Upper lobe of right lung (tissue), 1 donor: ENCODE results near the gene GPLD1. TPM values are rescaled to one million over a fixed set of nuclear protein-coding genes. Genes with fewer than 3 reads are reported as not detected.
A peak's percentile ranks its signal among the peaks of the same experiment; 100 is the strongest.

Source experiments
- ATAC-seq: fragments of 200-7000 bp; cut with Tn5 transposase; one replicate; pipeline ENCODE4 v1.9.1; 2020; ENCODE audit warnings: mild to moderate bottlenecking, moderate library complexity
- DNase-seq: peaks from one replicate; pipeline ENCODE4 v3.0.0-alpha.2; 2020
- H3K27ac ChIP-seq: fragments of 200-600 bp; one replicate; pipeline ENCODE4 v1.8.0; 2022
- H3K27me3 ChIP-seq: fragments of 200-600 bp; one replicate; pipeline ENCODE4 v1.8.0; 2022; ENCODE audit warnings: mild to moderate bottlenecking
- H3K36me3 ChIP-seq: fragments of 200-600 bp; one replicate; pipeline ENCODE4 v1.8.0; 2022
- H3K4me1 ChIP-seq: fragments of 200-600 bp; one replicate; pipeline ENCODE4 v1.8.0; 2022
- H3K4me3 ChIP-seq: fragments of 200-600 bp; one replicate; pipeline ENCODE4 v1.8.0; 2022; ENCODE audit warnings: mild to moderate bottlenecking
- H3K9me3 ChIP-seq: fragments of 200-600 bp; one replicate; pipeline ENCODE4 v1.8.0; 2022
- intact Hi-C: fragments of 100-400 bp; cut with DNase I; formaldehyde crosslinking; loops from one replicate; pipeline ENCODE4 v1.11.0; 2022
- total RNA-seq: library from RNA; stranded (reverse); fragmentation: NEBNext Ultra II Directional; extraction: Animal tissue kit (Norgen Biotek cat#: 25700); gene quantifications from one replicate; pipeline ENCODE4 v1.2.1, GENCODE V29; 2021
- TF ChIP-seq, protein P1 (sequence below): fragments of 200-600 bp; IDR thresholded peaks from one replicate; pipeline ENCODE4 v1.8.0; 2022; ENCODE audit warnings: antibody characterized with exemption
- donor health status: DM: no; HTN: yes; CAD: no; lungs with severe emphysema.

Gene GPLD1
- total RNA-seq, 1 donor from 2014 or later, result 3.1 TPM

DNA sequence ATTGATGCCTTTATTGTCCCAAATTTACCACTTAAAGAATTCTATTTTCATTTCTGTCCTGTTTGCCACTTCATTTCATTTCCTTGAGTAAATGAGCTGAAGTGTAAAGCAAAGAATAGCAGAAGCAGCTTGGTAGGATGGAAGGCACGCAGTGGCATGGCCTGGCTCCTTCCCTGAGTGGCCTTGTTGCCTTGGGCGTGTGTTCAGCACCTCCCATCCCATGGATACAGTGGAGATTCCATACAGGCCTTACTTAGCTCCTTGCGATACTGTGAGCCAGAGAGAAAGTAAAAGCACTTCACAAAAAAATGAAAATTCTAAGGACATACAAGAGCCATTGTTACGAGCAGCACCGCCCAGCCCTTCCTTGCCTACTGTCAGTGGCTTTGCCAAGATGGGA lies 45.0 kb upstream of the GPLD1 start:
- DNase-seq (no peak), ATAC-seq (peak; percentile 78)
- TF ChIP-seq, protein P1, sequence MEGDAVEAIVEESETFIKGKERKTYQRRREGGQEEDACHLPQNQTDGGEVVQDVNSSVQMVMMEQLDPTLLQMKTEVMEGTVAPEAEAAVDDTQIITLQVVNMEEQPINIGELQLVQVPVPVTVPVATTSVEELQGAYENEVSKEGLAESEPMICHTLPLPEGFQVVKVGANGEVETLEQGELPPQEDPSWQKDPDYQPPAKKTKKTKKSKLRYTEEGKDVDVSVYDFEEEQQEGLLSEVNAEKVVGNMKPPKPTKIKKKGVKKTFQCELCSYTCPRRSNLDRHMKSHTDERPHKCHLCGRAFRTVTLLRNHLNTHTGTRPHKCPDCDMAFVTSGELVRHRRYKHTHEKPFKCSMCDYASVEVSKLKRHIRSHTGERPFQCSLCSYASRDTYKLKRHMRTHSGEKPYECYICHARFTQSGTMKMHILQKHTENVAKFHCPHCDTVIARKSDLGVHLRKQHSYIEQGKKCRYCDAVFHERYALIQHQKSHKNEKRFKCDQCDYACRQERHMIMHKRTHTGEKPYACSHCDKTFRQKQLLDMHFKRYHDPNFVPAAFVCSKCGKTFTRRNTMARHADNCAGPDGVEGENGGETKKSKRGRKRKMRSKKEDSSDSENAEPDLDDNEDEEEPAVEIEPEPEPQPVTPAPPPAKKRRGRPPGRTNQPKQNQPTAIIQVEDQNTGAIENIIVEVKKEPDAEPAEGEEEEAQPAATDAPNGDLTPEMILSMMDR, result no peak
- Histone ChIP-seq H3K9me3 (no peaks in the 10 kb centered on the region), H3K4me3 (no peak overlapping the region), H3K4me1 (no peaks in the 10 kb centered on the region), H3K27me3 (no peaks in the 10 kb centered on the region), H3K36me3 (peaks cover 24% of the 10 kb centered on the region), H3K27ac (no peak overlapping the region)
- intact Hi-C loops, result no loop called here

DNA sequence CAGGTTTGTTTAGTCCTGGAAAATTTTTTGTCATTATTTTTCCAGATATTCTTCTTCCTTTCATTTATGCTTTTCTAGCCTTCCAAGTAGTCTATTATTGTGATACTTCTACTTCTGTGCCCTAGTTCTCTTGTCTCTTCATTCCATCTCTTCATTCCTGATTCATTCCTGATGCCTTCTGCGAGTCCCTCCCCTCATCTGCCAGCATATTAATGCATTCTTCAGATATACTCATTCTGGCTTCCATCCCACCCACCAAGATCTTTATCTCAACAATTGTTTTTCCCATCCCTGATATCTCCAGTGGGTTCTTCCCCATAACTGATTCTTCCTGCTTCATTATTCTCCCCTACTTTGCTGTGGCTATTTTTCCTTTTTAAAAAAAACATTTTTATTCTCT lies 40.6 kb upstream of the GPLD1 start:
- ATAC-seq (no peak), DNase-seq (no peak)
- no peaks in the 10 kb centered on the region for H3K9me3 ChIP-seq
- no peak overlapping the region for H3K27ac ChIP-seq
- H3K4me1 ChIP-seq, result no peaks in the 10 kb centered on the region
- TF ChIP-seq, protein P1, result no peak
- H3K4me3 ChIP-seq, result no peak overlapping the region
- intact Hi-C loops, result no loop called here
- no peaks in the 10 kb centered on the region for H3K27me3 ChIP-seq
- peaks cover 24% of the 10 kb centered on the region for H3K36me3 ChIP-seq

DNA sequence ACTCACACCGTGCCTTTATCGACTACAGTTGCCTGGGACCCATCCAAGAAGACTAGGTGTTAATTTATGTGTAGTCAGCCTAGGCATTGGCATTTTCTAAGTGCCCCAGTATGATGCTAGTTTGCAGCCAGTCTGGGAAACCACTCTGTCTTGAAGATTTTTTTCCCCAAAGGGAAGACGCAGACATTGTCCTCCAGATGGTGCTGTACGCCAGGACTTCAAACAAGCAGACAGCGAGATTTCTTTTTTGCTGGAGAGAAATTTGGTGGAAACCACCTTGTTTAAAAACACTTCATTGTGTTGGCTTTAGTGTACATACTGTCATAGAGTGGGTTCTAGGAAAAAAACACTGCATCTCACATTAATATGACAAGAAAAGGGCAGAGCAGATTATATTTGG lies 35.4 kb upstream of the GPLD1 start:
- intact Hi-C loops, result no loop called here
- Histone ChIP-seq H3K9me3 (no peaks in the 10 kb centered on the region), H3K36me3 (peaks cover under 1% of the 10 kb centered on the region), H3K4me1 (no peaks in the 10 kb centered on the region), H3K27me3 (no peaks in the 10 kb centered on the region), H3K27ac (no peak overlapping the region), H3K4me3 (no peak overlapping the region)
- TF ChIP-seq, protein P1, result no peak
- no peak for DNase-seq
- no peak for ATAC-seq

DNA sequence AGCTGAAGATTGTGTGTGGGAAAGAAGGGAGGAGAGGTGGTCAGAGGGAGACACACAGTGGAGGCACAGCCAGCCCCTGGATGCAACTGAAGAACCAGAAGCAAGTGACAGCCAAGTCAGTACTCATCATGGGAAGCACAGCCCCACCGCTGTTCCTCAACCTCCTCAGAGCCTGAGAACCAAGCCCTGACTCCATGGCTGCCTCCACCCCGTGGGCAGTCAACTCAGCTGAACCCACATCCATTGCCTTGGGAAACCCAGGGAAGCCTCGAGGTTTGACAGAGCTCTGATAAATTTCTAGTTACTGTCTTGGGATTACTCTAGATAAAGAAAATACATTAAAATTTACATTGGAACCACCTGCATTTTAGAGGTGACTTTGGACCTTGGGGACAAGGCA lies 35.0 kb upstream of the GPLD1 start:
- H3K9me3 ChIP-seq, result no peaks in the 10 kb centered on the region
- no peak overlapping the region for H3K4me3 ChIP-seq
- no peak for ATAC-seq
- no peak overlapping the region for H3K27ac ChIP-seq
- intact Hi-C loops, result no loop called here
- H3K4me1 ChIP-seq, result no peaks in the 10 kb centered on the region
- no peaks in the 10 kb centered on the region for H3K27me3 ChIP-seq
- DNase-seq, result no peak
- TF ChIP-seq, protein P1, result no peak
- peaks cover 1% of the 10 kb centered on the region for H3K36me3 ChIP-seq

DNA sequence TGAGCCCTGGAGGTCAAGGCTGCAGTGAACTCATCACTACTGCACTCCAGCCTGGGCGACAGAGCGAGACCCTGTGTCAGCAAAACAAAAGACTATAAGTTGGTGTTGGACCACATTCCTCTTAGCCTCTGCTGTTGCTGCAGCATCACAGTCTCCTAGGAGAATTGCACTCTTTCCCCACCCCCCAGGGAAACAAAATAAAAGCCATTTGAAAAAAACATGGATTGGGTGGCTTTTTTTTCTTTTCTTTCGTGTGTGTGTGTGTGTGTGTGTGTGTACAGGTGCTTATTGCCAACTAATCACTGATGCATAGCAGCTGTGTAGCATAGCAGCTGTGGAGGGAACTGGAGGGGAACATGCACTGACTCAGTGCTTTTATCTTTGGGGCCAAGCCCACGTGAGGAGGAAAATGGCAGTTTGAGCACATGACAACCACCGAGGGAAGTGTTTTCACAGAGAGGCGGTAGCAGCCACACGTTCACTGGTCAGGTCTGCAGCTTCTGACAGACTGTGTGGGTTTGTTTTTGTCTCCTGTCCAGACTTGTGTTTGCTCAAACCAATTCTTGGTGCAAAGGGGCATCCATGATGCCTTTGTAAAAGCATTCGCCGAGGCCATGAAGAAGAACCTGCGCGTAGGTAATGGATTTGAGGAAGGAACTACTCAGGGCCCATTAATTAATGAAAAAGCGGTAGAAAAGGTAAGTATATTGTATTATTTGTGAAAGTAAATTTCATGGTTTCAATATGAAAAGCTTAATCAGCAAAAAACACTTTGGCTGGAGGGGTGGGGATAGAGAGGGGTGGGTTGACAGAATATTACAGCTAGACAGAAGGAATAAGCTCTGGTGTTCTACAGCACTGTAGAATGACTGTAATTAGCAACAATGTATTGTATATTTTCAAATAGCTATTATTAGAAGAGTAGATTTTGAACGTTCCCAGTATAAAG lies 33.1 kb upstream of the GPLD1 start:
- no peak for DNase-seq
- H3K4me3 ChIP-seq, result no peak overlapping the region
- intact Hi-C loops, result no loop called here
- TF ChIP-seq, protein P1, result no peak
- H3K9me3 ChIP-seq, result no peaks in the 10 kb centered on the region
- H3K36me3 ChIP-seq, result peaks cover 6% of the 10 kb centered on the region
- no peaks in the 10 kb centered on the region for H3K27me3 ChIP-seq
- no peak for ATAC-seq
- no peak overlapping the region for H3K27ac ChIP-seq
- no peaks in the 10 kb centered on the region for H3K4me1 ChIP-seq
